ENCODE data around the gene C16orf92. TPM values are rescaled to one million over a fixed set of nuclear protein-coding genes. Genes with fewer than 3 reads are reported as not detected.

C16orf92 gene
- total RNA-seq, 1 donor from 2014 or later: not detected

GRCh38 chr16:29991571-29991904, 31.5 kb upstream of the C16orf92 start:
- Histone ChIP-seq H3K4me3 (ENCODE audit: low read depth, low read length) (no peak overlapping the region), H3K27me3 (ENCODE audit: control insufficient read depth, insufficient read depth, low read length) (no peaks in the 10 kb centered on the region), H3K36me3 (ENCODE audit: control insufficient read depth, insufficient read depth, low read length) (peaks cover 3% of the 10 kb centered on the region)
- no peak for DNase-seq (ENCODE audit: low read depth)
- TF ChIP-seq CTCF (IDR thresholded peaks at IDR 0.05; ENCODE audit: insufficient read depth, low read length, poor library complexity, severe bottlenecking): no peak

GRCh38 chr16:29992344-29992967, 30.5 kb upstream of the C16orf92 start:
- Histone ChIP-seq H3K4me3 (ENCODE audit: low read depth, low read length) (no peak overlapping the region), H3K27me3 (ENCODE audit: control insufficient read depth, insufficient read depth, low read length) (no peaks in the 10 kb centered on the region), H3K36me3 (ENCODE audit: control insufficient read depth, insufficient read depth, low read length) (peaks cover 2% of the 10 kb centered on the region)
- DNase-seq (ENCODE audit: low read depth): no peak
- TF ChIP-seq CTCF (IDR thresholded peaks at IDR 0.05; ENCODE audit: insufficient read depth, low read length, poor library complexity, severe bottlenecking): no peak

- Histone ChIP-seq H3K27me3 (ENCODE audit: control insufficient read depth, insufficient read depth, low read length) (no peaks in the 10 kb centered on the region), H3K4me3 (ENCODE audit: low read depth, low read length) (no peak overlapping the region), H3K36me3 (ENCODE audit: control insufficient read depth, insufficient read depth, low read length) (peaks cover 2% of the 10 kb centered on the region)
- no peak for TF ChIP-seq CTCF (IDR thresholded peaks at IDR 0.05; ENCODE audit: insufficient read depth, low read length, poor library complexity, severe bottlenecking)
- no peak for DNase-seq (ENCODE audit: low read depth)
These were observed 29.7 kb upstream of the C16orf92 start for GRCh38 chr16:29993191-29993902.

GRCh38 chr16:29993903-29994599, 28.9 kb upstream of the C16orf92 start:
- Histone ChIP-seq H3K36me3 (ENCODE audit: control insufficient read depth, insufficient read depth, low read length) (peaks cover 2% of the 10 kb centered on the region), H3K27me3 (ENCODE audit: control insufficient read depth, insufficient read depth, low read length) (no peaks in the 10 kb centered on the region), H3K4me3 (ENCODE audit: low read depth, low read length) (no peak overlapping the region)
- DNase-seq (ENCODE audit: low read depth): no peak
- no peak for TF ChIP-seq CTCF (IDR thresholded peaks at IDR 0.05; ENCODE audit: insufficient read depth, low read length, poor library complexity, severe bottlenecking)

- no peaks in the 10 kb centered on the region for H3K27me3 ChIP-seq (ENCODE audit: control insufficient read depth, insufficient read depth, low read length)
- TF ChIP-seq CTCF (IDR thresholded peaks at IDR 0.05; ENCODE audit: insufficient read depth, low read length, poor library complexity, severe bottlenecking): no peak
- peaks cover 2% of the 10 kb centered on the region for H3K36me3 ChIP-seq (ENCODE audit: control insufficient read depth, insufficient read depth, low read length)
- DNase-seq (ENCODE audit: low read depth): no peak
- H3K4me3 ChIP-seq (ENCODE audit: low read depth, low read length): peak overlapping the region; percentile 96
These were observed 28.2 kb upstream of the C16orf92 start for GRCh38 chr16:29994600-29995323.
